HS-5 (cell line): ENCODE measurements around the gene BRD7.

Experiments
- DNase-seq: peaks from one replicate; pipeline ENCODE4 v3.0.0-alpha.2; 2012; ENCODE audit warnings: low read depth

Gene BRD7

DNA sequence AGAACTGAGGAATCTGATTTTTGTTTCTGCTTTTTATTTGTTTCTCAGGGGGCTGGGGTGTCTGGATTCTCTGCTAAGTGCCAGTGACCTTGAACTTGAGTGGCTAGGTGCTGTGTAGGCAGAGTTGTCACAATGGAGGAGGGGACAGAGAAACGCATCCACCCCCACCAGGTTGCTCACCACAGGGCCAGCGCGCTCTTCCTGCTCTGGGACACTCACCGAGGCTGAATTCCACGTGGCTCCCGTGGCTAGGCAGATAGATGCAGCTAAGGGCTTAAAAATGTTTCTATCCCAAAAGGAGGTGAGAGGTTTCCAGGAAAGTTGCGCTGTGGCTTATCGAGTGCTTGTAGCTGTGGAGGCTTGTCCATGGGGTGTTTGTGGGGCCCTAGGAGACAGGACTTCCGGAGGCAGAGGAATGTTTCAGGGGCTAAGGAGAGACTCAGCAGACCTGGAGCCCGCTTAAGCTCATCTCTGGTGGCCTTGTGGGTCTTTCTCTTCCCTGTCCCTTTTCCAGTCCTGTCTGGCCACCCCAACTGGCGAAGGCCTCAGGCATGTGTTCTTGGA lies 65.7 kb downstream of the BRD7 start:
- DNase-seq, result no peak

DNA sequence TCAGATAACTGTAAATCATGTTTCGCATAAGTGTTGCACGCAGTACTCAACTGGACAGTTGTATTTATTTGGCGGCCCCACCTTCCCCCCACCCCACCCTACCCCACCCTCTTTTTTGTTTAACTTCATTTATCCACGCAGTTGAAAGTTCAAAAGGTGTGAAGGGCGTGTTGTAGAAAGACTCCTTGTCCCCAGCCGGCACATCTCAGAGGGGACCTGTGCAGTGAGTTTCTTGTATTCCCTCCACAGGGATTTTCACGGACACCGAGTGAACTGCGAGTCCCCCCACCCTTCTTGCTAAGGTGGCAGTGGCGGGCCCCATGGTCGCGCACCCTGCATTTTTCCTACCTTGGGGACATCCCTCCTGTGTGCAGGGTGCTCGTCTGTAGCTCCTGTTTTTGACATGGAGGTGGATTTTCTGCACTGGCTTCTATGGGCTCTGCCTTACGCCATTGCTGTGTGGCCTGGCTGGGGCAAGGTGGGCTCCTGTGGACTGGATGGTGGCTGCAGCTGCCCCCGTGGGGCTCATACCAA lies 66.2 kb downstream of the BRD7 start:
- DNase-seq, result no peak

DNA sequence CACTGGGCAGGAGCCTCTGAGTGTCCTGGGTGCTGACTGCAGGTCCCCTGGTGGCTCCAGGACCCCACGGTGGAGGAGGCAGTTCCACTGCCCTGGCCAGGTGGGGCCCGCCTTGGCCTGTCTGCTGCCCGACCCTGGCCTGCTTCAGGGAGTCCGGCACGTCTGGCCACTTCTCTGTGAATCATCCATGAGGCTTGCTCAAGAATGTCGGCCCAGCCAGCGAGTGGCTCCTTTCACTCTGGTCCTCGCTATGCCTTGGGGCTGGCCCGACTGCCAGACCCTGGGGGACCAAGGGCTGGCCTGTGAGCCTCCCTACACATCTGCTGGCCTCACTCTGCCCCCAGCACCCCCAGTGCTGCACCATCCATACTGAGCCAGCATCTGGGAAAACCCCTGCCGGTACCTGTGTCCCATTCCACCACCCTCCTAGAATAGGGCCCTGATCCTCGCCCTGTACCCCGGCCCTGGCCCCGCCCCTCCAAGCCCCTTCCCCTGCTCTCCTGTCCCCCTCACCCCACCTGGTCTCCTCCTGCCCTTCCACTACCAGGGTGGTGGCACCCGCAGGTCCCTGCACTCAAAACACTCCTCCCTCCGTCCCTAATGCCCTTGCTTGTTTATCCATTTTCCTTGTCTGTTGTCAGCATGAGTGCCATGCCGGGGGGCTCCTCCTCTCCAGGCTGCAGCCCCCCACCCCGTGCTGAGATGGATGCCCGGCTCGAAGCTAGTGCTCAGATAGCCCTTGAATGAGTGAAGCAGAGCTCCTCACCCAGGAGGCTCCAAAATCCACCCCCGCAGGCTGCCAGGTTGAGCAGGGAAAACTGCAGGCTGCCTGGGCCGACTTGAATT lies 66.9 kb downstream of the BRD7 start:
- no peak for DNase-seq

DNA sequence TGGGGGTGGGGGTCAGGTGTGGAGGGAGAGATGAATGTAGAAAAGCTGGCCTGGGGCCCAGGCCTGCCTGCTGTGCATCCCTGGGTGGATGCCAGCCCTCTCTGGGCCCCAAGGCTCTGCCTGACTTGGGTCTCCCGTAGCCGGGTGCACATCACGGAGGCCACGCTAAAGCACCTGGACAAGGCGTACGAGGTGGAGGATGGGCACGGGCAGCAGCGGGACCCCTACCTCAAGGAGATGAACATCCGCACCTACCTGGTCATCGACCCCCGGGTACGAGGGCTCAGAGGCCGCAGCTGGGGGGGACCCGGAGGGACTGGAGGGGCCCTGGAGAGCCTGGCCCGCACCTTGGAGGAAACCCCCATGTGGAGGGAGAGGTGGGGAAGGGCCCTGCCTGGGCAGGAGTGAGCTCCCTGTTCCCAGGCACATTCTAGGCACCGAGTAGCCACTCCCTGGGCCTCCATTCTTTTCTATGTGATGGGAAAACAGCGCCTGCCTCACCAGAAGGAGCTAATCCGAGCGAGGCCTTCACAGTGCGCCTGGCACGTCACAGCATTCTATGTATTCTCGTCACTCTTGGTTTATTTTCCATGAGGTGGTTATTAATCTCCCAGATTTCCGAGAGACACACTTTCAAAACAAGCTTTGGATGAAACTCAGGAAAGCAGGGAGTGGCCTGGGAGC lies 67.7 kb downstream of the BRD7 start:
- no peak for DNase-seq

DNA sequence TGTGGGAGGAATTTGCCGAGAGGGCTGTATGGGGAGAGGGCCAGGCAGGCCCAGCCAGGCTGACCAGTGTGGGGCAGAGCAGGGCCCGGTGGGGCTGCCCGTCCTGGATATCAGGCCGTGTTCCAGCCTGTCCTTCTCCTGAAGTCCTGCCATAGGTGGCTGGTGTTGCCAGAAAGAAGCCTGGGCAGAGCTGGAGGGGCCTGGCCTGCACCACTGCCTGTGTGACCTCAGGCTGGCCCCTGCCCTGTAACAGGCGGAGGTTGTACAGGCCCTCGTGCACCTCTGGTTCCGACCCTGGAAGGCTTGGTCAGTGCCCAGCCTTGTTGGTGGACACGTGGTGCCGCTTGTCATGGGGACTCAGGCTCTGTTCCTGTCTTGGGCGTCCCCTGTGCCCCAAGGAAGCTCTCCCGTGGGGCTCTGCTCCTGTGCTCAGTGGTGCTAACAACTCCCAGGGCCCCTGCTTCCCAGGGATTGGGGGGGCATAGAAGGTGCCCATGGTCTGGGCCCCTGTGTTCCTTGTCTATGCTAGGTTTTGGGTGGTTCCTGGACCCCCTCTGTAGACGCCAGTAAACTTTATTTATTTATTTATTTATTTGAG lies 69.2 kb downstream of the BRD7 start:
- no peak for DNase-seq

DNA sequence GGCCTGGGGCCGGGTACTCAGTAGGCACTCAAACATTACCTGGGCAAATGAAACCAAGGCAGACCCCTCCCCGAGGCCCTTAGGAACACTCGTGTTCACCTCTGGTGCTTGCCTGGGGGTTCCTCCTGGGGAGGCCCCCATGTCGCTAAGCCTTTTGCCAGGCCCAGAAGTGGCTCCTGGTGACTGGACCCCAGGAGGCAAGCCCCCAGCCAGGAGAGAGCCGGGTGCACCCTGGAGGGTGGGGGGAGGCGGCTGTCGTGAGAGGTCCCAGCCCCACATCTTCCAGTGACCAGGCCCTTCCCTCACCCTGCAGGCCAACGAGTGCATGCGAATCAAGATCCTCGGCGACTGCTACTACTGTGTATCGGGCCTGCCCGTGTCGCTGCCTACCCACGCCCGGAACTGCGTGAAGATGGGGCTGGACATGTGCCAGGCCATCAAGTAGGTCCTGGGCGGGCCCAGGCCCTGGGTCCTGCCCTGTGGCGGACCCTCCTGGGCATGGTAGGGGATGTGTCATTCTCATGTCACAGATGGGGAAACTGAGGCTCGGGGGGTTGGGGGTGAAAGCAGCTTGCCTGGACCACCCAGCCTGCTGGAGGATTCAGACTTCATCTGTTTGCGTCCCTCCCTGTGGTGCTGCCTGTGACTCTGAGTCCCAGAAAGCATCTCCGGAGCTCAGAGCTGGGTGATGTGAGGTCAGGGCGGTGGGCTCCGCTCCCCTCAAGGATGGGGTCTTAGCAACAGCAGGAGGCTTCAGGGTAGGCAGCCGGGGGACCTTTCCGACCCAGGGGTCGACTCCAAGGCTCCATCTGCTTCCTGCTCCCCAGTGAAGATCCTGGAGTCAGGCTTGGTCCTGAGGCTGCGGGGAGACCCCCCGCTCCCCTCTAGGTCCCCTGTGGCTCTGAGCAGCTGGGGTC lies 69.9 kb downstream of the BRD7 start:
- DNase-seq, result no peak

DNA sequence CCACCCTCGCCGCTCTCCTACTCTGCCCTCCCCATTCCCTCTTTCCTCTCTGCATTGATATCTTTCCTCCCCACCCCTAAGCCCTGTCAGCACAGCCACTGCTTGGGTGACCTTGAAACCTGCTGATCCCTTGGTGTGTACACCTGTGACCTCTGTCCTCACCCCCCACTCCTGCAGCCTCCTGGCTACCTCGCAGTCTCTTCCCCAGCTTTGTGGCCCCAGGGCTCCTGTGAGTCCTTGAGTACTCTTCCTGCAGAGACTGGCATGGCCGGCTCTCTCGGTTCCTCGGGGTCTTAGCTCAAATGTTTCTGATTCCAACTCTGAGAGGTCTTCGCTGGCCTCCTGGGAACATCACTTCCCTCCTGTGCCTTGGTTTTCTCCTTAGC lies 70.7 kb downstream of the BRD7 start:
- no peak for DNase-seq

DNA sequence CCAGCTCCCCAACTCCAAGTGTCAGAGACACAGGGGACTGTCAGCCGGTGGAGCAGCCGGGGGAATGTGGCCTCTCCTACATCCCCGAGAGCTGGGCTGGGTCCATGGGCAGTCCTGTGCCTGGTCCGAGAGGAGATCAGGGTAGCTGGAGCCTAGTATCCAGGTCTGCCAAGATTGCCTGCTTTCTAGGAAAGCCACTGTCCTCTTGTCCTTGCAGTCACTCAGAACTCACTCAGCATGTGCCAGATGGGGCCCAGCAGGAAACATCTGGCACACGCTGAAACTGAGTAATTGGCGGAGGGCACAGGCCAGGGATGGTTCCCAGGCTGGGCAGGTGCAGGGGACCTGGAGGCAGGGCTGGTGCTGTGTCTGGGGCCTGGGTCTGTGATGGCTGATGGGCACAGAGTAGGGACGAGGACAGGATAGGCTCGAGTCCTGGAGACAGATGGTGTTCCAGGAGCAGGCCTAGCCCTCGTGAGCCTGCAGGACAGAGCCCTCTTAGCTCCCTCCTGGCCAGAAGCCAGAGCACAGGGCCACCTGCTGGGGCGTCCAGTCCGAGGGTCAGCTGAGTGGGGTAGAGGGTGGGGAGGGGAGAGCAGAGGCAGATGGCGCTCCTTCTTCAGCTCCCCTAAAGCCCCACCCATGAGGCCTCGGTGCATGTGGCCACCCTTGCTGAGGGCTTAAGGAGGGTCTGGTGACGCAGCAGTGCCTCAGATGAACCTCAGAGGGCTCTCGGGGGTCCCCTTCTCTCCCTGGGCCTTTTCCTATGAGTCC lies 71.3 kb downstream of the BRD7 start:
- DNase-seq, result no peak

DNA sequence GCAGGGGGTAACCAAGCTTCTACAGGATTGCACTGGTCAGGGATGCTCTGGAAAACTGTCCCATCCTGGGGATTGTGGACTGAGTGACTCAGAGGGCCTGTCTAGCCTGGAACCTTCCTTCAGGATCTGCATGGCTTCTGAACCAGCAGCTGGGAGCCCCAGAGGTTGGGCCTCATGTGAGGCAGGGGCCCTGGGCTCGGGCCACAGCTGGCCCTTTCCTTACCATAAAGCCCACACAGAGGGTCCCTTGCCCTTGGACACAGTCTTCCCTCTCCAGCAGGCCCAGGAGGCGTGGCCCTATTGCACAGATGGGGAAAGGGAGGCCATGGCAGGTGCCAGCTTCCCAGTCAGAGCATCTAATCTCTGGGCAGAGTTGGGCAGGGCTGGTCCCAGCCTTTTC lies 72.0 kb downstream of the BRD7 start:
- DNase-seq, result no peak

DNA sequence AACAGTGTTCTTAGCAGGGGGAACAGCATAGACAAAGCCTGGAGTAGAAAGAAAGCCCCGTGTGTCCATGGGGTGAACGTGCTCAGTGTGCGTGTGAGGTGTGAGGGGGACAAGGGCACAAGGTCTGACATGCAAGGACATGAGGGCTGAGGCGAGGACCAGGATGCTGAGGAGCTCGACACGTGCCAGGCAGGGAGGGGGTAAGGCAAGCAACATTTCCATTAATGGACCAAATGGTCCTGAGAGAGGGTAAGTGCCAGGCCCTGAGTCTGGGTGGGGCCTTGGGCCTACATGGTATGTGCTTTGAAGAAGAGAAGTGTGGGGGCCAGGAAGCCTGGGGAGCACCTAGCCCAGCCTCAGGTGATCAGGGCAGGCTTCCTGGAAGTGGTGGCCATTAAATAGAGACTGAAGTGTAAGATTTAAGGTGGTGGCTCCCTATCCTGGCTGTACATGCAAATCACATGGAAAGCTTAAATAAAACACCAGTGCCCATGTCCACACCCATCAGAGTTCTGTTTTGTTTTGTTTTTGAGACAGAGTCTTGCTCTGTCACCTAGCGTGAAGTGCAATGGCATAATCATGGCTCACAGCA lies 73.2 kb downstream of the BRD7 start:
- DNase-seq, result no peak

DNA sequence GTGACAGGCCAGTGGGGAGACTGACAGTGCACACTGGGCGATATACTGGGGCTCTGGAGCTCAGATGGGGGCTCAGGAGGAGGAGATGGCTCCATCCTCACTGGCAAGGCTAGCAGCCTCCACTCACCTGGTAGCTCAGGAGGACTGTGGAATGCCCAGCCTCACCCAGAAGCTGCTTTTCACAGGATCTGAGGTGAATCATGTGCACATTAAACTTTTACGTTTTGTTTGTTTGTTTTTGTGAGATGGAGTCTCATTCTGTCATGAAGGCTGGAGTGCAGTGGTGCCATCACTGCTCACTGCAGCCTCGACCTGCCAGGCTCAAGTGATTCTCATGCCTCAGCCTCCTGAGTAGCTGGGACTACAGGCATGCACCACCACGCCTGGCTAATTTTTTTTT lies 73.8 kb downstream of the BRD7 start:
- DNase-seq, result no peak

DNA sequence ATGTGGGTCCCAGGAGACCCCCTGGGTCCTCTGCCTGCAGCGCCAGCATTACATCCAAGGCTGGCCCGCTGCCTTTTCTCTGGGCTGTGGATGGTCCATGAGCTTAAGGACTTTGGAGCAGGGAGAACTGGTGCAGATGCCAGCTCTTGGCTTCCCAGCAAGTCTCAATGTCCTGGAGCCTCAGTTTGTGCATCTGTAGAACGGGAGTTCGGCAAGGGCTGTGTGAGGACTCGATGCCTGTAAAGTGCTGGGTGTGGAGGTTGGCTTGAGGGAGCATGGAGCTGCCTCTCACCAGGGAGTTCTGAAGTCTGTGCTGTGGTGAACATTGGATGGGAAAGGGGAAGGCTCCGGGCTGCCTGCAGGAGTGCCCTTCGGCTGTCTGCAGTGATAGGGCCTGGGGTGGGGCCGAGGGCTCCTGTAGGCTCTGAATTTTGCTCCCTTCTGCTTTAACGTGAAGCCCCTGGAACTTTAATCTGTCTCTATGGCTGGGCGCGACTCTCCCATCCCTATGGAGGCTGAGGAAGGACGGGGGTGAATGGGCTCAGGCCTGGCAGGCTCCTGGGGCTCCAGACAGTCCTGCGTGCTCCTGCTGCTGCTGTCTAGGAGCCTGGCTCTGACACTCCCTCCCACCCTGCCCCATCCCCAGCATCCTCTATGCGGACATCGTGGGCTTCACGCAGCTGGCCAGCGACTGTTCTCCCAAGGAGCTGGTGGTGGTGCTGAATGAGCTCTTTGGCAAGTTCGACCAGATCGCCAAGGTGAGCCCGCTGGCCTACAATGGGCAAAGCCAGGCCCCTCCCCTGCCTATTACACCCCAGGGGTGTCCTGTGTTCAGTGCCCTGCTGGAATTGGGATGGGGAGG lies 74.6 kb downstream of the BRD7 start:
- DNase-seq, result no peak

DNA sequence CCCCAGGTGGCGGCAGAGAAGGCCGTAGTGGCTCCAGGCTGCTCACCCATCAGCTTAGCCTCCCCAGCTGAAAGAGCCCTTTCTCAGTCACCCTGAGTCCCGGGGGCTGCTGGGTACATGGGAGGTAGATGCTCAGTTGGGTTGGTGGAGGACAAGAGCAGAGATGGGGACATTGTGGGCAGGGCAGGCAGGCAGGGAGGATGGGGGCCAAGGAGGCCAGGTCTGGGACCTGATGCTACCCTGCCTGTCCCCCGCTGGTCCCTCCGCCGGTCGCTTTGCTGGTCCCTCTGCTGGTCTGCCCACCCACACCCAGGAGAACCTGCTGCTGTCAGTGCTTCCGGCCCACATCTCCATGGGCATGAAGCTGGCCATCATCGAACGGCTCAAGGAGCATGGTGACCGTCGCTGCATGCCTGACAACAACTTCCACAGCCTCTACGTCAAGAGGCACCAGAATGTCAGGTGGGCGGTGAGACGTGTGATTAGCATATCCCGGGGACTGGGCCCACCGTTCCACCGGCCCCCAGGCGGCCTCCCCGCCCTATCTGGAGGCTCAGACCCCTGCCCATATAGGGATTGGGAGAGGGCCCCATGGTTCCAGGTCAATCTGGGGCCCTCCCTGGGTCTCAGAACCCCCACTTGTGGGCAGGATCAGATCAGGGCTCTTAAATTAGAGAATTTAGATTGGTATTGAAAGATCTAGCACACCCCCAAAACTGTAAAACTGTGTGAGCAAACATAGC lies 75.6 kb downstream of the BRD7 start:
- no peak for DNase-seq

DNA sequence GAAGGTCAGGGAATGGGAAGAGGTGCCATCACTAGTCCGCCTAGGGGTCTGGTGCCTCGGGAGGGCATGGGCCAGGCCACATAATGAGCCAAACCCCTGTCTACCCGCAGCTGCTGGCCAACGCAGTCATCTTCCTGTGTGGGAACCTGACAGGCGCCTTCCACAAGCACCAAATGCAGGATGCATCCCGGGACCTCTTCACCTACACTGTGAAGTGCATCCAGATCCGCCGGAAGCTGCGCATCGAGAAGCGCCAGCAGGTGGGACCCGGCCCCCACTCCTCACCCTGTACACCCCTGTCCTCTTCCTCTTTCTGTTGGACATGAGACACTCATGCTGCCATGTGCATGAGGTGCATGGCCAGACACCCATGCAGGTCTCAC lies 76.2 kb downstream of the BRD7 start:
- DNase-seq, result no peak

DNA sequence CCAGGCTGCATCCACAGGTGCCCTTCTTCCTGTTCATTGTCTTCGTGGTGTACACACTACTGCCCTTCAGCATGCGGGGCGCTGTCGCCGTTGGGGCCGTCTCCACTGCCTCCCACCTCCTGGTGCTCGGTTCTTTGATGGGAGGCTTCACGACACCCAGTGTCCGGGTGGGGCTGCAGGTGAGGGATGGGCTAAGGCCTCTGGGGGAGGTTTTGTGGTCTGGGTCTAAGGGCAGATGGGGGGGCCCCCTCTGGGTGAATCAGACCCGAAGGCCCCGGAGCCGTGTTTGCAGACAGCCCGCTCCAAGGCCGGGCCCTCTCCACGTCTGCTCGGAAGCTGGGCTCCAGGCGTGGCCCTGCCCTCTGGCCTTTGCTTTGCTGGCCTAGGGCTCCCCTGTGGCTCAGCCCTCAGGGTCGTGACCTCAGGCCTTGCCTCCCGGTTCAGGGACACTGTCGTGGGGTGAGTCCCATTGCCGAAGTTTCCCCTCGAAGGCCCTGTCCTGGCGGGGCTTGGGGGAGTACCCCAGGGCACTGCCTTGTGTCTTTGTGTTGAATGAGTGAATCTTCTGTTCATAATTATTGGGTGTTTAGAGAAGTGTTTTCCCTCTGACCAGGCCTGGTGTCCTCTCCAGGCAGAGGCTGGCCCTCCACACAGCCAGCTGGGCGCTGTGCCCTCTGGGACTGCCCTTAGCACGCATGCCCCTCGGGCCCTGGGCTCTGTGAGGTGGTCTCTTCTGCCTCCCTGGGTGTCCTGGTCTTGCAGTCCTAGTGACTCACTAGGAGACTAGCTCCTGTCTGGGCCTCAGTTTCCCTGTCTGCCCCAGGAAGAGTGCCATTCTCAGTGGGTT lies 76.8 kb downstream of the BRD7 start:
- no peak for DNase-seq

DNA sequence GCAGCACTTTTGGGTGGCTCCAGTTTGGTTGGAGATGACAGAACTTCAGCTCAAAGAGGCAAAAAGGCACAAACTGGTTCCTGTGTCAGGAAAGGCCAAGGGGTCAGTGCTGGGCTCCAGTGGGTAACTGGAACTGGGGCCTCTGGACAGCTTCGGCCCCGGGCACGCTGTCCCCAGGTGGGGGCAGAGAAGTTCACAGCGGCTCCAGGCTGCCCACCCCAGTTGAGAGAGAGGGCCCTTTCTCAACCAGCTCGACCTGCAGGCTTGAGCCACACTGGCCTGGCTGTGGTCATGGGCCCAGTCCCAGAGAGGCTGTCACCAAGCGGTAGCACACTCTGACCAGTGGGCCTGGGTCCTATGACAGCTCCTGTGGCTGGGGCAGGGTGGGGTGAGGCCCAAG lies 77.9 kb downstream of the BRD7 start:
- no peak for DNase-seq

DNA sequence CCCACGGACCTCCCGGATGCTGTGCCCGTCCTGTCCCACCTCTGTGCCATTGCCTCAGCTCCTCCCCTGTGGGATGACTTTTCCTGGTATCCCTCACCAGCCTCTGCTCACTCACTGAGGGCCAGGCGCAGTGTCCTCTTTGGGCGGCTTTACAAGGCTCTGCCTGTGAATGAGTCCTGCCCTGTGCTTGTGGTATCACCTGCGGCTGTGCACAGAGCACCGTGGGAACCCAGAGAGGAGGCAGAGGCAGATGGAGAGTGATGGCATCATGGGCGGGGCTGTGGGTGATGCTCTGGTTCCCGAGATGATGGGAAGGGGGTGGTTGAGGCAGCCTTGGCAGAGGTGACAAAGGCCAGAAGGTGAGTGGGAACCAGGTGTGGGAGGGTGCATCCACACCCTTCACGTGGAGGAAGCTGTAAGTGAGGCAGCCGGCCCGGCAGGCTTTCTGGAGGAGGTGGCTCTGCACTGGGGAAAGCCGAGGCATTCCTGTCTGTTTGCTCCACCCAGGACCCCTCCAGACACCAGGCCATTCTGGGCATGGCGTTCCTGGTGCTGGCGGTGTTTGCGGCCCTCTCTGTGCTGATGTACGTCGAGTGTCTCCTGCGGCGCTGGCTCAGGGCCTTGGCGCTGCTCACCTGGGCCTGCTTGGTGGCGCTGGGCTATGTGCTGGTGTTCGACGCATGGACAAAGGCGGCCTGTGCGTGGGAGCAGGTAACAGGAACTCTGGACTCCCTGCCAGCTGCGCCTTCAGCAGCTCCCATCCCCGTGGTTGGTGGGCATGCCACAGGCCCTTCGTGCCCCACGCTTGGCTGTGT lies 78.6 kb downstream of the BRD7 start:
- DNase-seq, result no peak
